DMS114 treated with DMSO at 0.1 percent for 48 hours (cell line): ENCODE data around the gene MMP1.

Experiments used
- DNase-seq: peaks from one replicate; lab custom pipeline; 2025; ENCODE audit not compliant: unreplicated experiment; lab: John Stamatoyannopoulos, UW

Gene MMP1

DNA sequence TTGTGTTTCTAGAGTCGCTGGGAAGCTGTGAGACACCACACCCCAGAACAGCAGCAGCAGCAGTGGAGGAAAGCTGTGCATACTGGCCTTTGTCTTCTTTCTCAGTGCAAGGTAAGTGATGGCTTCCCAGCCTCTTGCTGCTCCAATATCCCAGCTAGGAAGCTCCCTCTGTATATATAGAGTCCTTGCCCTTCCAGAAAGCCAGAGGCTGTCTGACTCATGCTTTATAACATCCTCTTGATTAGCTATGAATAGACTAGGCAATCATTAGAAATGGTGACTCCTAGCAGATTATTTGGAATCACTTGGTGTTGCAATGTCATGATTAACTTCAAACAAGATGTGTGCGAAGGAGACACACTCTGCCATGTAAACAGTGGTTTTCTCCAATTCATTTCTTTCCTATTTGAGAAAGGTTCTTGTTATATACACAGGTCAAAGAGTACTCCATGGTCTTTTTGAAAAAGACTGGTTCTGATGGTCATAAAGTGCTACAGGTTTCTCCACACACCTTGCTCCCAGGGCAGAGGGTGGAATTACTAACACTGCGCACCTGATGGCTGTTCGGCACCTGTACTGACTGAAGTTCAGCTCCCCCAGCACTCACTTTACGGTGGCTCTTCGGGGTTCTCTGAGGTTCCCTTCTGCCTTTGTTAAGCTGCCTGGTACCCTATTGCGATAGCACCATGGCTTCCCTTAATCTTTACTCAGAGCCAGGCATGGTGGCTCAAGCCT lies at the start of gene MMP1:
Gene MMP1 (minus strand): TSS at position 149 of the 735 bp plus-strand sequence. CDS start 68 bp downstream, at position 81.
- DNase-seq: no peak

DNA sequence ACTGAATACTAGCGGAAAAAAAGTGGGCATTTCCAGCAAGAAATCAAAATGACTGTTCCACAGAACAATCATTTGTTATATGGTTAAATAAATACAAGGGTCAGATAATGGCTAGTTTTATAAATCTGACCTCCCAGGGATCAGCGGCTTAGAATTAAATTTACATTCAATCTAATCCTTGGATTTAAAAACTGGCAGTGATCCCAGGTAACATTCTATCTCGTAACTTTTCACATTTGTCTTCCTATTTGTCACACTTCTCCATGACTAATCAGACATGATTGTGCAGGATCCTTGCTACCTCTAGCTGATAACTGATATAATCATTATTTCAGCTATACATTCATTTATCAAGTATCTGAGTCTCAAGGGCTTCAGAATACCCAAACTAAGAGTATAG lies 48.3 kb upstream of the MMP1 start:
- no peak for DNase-seq

GRCh38 chr11:102843489-102843888 lies 45.5 kb upstream of the MMP1 start, which contains the start of gene MMP3:
Gene MMP3, minus strand, starts transcription at chr11:102843609. Its CDS starts 63 bp downstream, at chr11:102843546.
- no peak for DNase-seq

DNA sequence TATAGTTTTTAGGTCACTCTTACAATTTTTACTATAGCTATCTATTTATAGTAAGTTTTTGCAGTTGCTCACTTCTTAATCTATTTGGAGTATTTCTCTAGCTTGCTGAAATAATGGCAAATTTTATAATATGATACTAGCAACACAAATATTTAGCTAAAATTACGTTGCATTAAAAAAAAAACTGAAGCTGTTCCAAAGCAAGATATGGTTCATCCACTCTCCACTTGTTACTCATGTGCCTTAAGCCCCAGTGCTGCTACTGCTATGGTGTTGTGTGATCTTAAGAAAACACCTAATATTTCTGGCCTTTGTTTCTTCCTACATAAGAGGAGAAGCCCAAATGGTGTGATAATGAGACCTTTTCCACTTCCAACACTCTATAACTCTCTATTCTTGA lies 45.0 kb upstream of the MMP1 start:
- no peak for DNase-seq

DNA sequence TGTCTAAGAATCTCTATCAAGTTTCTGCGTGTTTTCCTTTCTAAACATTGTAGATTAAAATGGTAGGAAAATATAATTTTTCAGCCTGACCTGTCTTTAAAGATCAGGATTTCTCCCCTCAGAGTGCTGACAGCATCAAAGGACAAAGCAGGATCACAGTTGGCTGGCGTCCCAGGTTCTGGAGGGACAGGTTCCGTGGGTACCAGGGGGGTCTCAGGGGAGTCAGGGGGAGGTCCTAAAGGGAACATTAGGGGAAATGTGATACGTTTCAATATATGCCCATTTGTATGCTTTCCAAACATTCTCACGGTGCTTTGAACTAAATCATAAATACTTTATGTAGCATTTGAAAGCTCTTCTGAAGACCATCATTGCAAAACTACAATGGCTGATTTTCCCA lies 42.1 kb upstream of the MMP1 start:
- DNase-seq: no peak

GRCh38 chr11:102837646-102838045 lies 39.7 kb upstream of the MMP1 start:
- no peak for DNase-seq

DNA sequence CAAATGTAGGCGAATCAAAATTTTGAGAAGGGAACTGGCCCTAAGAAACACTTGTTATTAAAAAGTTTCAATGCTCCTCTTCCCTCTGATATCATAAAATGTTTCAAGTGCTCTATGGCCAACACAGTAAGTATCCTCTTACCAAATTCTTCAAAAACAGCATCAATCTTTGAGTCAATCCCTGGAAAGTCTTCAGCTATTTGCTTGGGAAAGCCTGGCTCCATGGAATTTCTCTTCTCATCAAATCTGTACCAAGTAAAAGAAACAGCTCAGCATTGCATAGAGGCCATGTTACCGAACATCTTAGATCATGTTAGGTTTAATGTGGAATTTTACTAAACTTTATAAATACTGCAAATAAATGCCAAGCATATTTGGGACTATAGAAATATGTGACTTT lies 39.2 kb upstream of the MMP1 start:
- DNase-seq: no peak

DNA sequence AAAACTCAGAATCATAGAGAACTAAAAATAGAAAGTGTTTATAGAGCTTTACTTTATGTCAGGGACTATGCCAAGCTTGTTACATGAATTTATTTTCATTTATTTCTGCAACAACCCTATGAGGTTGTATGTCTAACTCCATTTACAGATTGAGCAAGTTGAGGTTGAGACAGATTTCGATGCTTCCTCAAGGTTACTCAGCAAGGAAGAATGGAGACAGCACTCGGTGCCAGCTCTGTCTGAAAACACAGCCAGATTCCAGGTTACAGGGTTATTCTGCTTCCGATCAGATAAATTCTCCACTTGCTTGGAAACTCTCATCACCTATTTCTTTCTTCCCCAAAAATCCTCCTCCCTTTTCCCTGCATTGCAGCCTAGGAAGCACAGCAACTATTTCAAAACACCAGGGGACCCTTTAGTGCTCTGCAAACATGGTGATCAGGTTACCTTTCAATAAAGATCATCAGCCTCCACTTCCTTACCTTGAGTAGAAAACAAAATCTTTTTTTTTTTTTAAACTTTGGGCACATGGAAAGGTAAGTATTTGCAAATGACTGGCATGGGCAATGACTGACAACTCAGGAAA lies 38.4 kb upstream of the MMP1 start:
- DNase-seq: no peak

GRCh38 chr11:102833731-102834130 lies 35.8 kb upstream of the MMP1 start:
- no peak for DNase-seq

DNA sequence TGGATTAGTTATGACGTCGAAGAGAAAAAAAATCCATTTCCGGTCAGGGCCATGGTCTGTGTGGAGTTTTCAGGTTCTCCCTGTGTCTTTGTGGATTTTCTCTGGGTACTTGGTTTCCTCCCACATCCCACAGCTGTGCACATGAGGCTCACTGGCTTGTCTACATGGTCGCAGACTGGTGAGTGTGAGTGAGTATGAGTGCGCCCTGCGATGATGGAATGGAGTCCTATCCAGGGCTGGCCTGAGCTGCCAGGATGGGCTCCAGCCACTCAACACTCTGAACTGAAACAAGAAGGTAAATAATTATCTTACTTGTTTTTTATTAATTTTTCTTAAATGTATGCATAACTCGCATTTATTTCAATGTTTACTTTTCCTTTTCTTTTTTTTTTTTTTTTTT lies 34.7 kb upstream of the MMP1 start:
- no peak for DNase-seq

DNA sequence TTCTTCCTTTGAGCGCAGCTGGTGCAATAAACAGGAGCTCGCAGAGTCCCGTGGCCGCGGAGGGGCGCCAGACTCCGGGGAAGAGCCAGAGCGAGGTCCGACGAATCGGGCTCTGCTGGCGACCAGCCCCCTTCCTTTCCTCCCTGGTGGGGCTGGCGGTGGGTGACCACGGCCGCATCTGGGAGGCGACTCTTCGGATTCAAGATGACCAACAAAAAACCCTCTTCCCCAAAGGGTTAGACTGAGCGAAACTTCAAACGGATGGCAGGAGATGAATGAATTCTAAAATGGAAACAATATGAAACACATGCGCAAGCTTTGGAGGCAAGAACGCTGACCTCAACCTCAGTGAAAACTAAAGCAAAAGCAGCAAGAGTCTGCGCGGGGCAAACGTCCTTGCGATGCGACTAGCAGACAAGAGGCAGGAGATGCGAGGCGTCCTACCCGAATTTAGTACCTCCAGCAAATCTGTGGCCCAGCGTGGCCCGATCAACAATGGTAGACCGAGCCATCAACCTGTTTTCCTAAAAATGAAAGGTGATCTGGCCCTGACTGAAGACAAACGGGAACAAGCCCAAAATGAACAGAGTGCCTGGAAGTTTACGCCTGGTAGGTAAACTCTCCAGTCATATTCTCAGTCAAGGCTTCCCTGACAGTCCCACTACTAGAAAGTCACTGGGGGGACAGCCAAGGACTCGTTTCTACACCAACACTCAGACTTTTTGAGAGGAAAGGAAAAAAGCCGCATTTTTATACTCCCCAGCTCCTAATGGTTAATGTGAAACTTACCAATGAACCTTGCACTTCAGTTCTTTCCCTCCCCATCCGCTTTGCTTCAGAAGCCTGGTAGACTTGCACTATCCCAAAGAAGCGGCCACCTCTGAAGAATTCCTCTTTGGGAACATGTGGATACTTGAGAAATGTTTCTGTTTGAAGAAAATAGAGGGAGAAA lies 33.8 kb upstream of the MMP1 start:
- no peak for DNase-seq

DNA sequence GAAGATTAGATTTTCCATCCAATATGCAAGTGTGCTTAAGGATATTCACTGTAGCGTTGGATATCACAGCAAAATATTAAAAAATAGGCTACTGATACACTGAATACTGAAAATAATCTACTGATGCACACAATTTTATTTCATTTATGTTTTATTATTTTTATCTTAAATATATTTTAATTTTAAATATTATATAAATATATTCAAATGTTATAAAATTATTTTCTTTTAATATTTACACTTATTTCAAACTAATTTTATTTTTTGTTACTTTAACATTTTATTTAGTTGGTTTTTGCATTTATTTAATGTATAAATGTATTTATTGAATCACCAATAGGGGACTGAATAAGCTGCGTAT lies 33.1 kb upstream of the MMP1 start:
- DNase-seq: no peak

GRCh38 chr11:102830001-102830727 lies 32.2 kb upstream of the MMP1 start:
- no peak for DNase-seq

GRCh38 chr11:102829316-102830000 lies 31.5 kb upstream of the MMP1 start:
- no peak for DNase-seq

DNA sequence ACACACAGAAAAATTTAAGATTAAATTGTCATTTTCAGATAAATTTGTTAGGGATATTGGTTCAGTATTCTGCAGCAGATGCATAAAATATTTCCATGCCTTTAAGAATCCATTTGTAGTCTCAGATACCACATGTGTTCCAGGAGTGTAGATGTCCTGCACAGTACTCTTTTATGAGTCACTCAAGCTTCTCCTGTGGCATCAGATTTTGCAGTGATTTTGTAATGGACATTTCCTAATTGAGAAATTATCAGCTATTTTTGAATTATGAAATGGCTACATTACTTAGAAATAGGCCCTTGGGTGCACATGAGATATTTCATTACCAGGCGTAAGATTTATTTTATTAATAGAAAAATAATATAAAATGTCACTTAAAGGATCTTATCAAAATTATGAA lies 26.6 kb upstream of the MMP1 start:
- DNase-seq: no peak

GRCh38 chr11:102819491-102819890 lies 21.5 kb upstream of the MMP1 start:
- no peak for DNase-seq

GRCh38 chr11:102813484-102813883 lies 15.5 kb upstream of the MMP1 start:
- no peak for DNase-seq

GRCh38 chr11:102812188-102812587 lies 14.2 kb upstream of the MMP1 start:
- DNase-seq: no peak

GRCh38 chr11:102810950-102811660 lies 13.1 kb upstream of the MMP1 start:
- DNase-seq: peak; percentile 42

DNA sequence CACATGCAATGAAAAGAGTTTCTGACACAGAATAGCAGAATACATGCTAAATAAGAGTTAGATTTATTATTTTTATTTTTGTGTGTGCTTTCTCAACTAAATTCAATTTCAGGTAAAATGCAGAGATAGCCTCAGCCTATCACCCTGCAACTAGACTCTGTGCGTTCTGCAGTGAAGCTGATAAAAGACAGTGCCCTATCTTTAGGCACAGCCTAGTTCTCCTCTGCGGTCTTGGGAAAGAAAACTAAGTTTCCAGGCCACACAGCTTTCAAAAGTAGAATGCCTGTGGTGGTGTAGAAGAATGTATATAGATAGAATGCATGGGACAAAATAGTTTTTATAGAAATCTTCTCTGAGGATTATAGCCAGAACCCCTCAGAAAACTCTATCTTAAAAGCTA lies 12.0 kb upstream of the MMP1 start:
- DNase-seq: no peak
